Renal pelvis (tissue), 4 donors: ENCODE results near the gene SRPK2. TPM values are rescaled to one million over a fixed set of nuclear protein-coding genes. Genes with fewer than 3 reads are reported as not detected.

Source experiments
- DNase-seq: peaks from one replicate; pipeline ENCODE4 v3.0.0-alpha.2; 2013
- polyA plus RNA-seq, 3 donors: library from polyadenylated mRNA; unstranded; fragments of 120-200 nt; gene quantifications; one replicate each; pipeline ENCODE4 v1.2.1, GENCODE V29; 2013; ENCODE audit not compliant: insufficient read length in 3 of 3

Gene SRPK2
- polyA plus RNA-seq, 3 donors, result 46.1 to 47.5 (median 47.4) TPM

GRCh38 chr7:105098863-105099515, 289.7 kb downstream of the SRPK2 start:
- DNase-seq, result no peak

- DNase-seq, result no peak
Measured at GRCh38 chr7:105097619-105098018, 291.1 kb downstream of the SRPK2 start.

GRCh38 chr7:105096306-105096705, 292.4 kb downstream of the SRPK2 start:
- no peak for DNase-seq

- no peak for DNase-seq
Measured at GRCh38 chr7:105094966-105095365, 293.8 kb downstream of the SRPK2 start.

GRCh38 chr7:105088456-105088855, 300.3 kb downstream of the SRPK2 start:
- DNase-seq, result no peak

GRCh38 chr7:105087981-105088380, 300.7 kb downstream of the SRPK2 start:
- DNase-seq, result no peak

- no peak for DNase-seq
Measured at GRCh38 chr7:105086850-105087249, 301.9 kb downstream of the SRPK2 start.

- DNase-seq, result no peak
Measured at GRCh38 chr7:105084581-105084980, 304.1 kb downstream of the SRPK2 start.

- DNase-seq, result no peak
Measured at GRCh38 chr7:105079348-105079747, 309.4 kb downstream of the SRPK2 start.

GRCh38 chr7:105073143-105073542, 315.6 kb downstream of the SRPK2 start:
- DNase-seq, result no peak

GRCh38 chr7:105068886-105069285, 319.8 kb downstream of the SRPK2 start:
- DNase-seq, result no peak

GRCh38 chr7:105067691-105068090, 321.0 kb downstream of the SRPK2 start:
- no peak for DNase-seq

Other genes with a start within 250 kb of the SRPK2 start
- gene PUS7, start 133.3 kb upstream of the SRPK2 start, polyA plus RNA-seq, result 10 to 100 TPM; 16.5 to 26.0 (median 20.9) TPM
- 10 to 100 TPM; 17.2 to 26.9 (median 25.5) TPM for gene RINT1, start 143.3 kb upstream of the SRPK2 start, polyA plus RNA-seq
- 1 to 10 TPM; 1.2 to 2.6 (median 2.0) TPM for gene EFCAB10, start 192.6 kb upstream of the SRPK2 start, polyA plus RNA-seq